ENCODE measurements around the gene TMEM45A.

Gene TMEM45A

GRCh38 chr3:100614941-100615340, 122.5 kb downstream of the TMEM45A start:
- no peak for DNase-seq (ENCODE audit: low read depth)

GRCh38 chr3:100615684-100616083, 123.3 kb downstream of the TMEM45A start:
- DNase-seq (ENCODE audit: low read depth) = no peak

GRCh38 chr3:100621251-100621650, 128.8 kb downstream of the TMEM45A start:
- no peak for DNase-seq (ENCODE audit: low read depth)
